HL-60 (cell line): ENCODE data around the gene KLHL21.

ENCODE experiments used
- CTCF ChIP-seq: IDR thresholded peaks from one replicate; pipeline ENCODE4 v1.5.1; 2011; ENCODE audit warnings: low read length, control low read depth, inconsistent platforms; ENCODE audit not compliant: insufficient read depth
- GABPA ChIP-seq: IDR thresholded peaks from 2 replicates; pipeline ENCODE4 v1.6.1; 2012; ENCODE audit warnings: low read depth
- POLR2AphosphoS5 ChIP-seq: IDR thresholded peaks from 2 replicates; pipeline ENCODE4 v1.6.1; 2012; ENCODE audit warnings: low read depth

DNA sequence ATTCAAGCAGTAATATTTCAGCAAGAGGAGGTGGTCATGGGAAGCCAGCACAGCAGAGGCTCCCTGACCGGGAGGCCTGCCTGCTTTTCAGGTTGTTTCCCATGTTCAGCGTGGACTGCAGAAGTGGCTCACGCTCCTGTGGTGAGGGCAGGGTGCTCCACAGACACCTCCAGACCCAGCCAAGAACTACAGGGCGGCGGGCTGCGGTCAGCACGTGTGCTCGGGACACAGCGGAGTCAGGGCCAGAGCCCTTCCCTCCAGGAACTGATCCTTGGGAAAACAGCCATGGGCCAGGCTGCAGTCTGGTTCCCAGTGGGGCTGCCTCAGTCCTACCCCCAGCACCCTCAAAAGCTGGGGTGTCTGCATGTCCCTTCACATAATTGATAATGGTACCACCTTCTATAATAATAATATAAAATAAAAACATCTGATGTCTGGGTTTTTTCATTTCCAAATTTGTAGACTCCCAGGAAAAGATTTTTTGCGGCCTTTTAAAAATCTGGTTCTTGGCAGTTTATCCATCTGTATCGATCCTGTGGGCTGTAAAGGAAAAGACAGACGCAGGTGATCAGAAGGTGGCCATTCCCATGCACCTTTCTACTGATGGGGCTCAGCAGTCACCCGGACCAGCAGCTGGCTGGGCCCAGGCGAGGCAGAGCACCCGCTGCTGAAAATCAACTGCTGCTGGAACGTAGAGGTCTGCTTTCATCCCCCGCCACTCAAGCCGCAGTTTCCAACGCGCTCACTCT, 32.7 kb upstream of the KLHL21 start:
- no peak for TF ChIP-seq CTCF
- TF ChIP-seq POLR2AphosphoS5 = no peak; the same call in 1 of the 2 replicates
- TF ChIP-seq GABPA = no peak
